A673 (cell line): ENCODE data around the gene FRMD4B. TPM values are rescaled to one million over a fixed set of nuclear protein-coding genes. Genes with fewer than 3 reads are reported as not detected.

Experiments used
- BruUV-seq: library from RNA; stranded (reverse); fragments of 400-500 nt; replicated peaks from 2 replicates; lab custom pipeline; 2021; lab: Mats Ljungman, UMichigan
- CTCF ChIA-PET: fragments of 300-600 bp; sonication (Branson Sonifier 250); formaldehyde crosslinking; loops from one replicate; lab custom pipeline; 2022; ENCODE audit warnings: antibody characterized with exemption; lab: Charles Lee
- POLR2A ChIA-PET: fragments of 300-600 bp; sonication (Branson Sonifier 250); formaldehyde crosslinking; loops from one replicate; lab custom pipeline; 2022; ENCODE audit warnings: antibody characterized with exemption; ENCODE audit not compliant: low non-redundant PET; lab: Charles Lee
- DNase-seq: peaks from one replicate; pipeline ENCODE4 v3.0.0-alpha.2; 2015; ENCODE audit warnings: low spot score
- H3K27ac ChIP-seq: fragments of 200-600 bp; sonication (generic); 2 replicates; pipeline ENCODE4 v1.5.1; 2016; ENCODE audit warnings: mixed run types, low read depth, mild to moderate bottlenecking, mixed read lengths, antibody characterized with exemption, low read length; ENCODE audit not compliant: poor library complexity, severe bottlenecking
- H3K27me3 ChIP-seq: fragments of 200-600 bp; sonication (generic); replicated peaks from 2 replicates; pipeline ENCODE4 v1.6.1; 2017; ENCODE audit warnings: mixed run types, low read depth, mild to moderate bottlenecking, mixed read lengths, antibody characterized with exemption, low read length; ENCODE audit not compliant: insufficient read depth, poor library complexity
- H3K36me3 ChIP-seq: fragments of 200-600 bp; sonication (generic); 2 replicates; pipeline ENCODE4 v1.6.1; 2016; ENCODE audit warnings: mixed run types, mild to moderate bottlenecking, mixed read lengths, antibody characterized with exemption, low read length; ENCODE audit not compliant: insufficient read depth, poor library complexity, severe bottlenecking
- H3K4me1 ChIP-seq: fragments of 200-600 bp; sonication (generic); 2 replicates; pipeline ENCODE4 v1.6.1; 2017; ENCODE audit warnings: mixed run types, mild to moderate bottlenecking, mixed read lengths, antibody characterized with exemption, low read length; ENCODE audit not compliant: insufficient read depth, poor library complexity, severe bottlenecking
- H3K4me3 ChIP-seq: fragments of 200-600 bp; sonication (generic); 2 replicates; pipeline ENCODE4 v1.5.1; 2016; ENCODE audit warnings: low read depth, mixed run types, mild to moderate bottlenecking, mixed read lengths, low read length; ENCODE audit not compliant: poor library complexity, severe bottlenecking
- H3K9me3 ChIP-seq: fragments of 200-600 bp; sonication (generic); 2 replicates; pipeline ENCODE4 v1.6.1; 2016; ENCODE audit warnings: mixed run types, low read depth, mild to moderate bottlenecking, mixed read lengths, antibody characterized with exemption, low read length; ENCODE audit not compliant: poor library complexity, severe bottlenecking
- EZH2 ChIP-seq: fragments of 200-600 bp; sonication (generic); IDR thresholded peaks from 2 replicates; pipeline ENCODE4 v1.6.1; 2017; ENCODE audit warnings: borderline replicate concordance, low read depth, mild to moderate bottlenecking, mixed read lengths, antibody characterized with exemption, low read length; ENCODE audit not compliant: poor library complexity, severe bottlenecking
- intact Hi-C: fragments of 100-400 bp; cut with micrococcal nuclease; formaldehyde crosslinking; loops from one replicate; pipeline ENCODE4 v1.10.0; 2022; ENCODE audit not compliant: unreplicated experiment
- total RNA-seq: library from RNA; stranded (reverse); gene quantifications from 2 replicates; pipeline ENCODE4 v1.2.3, GENCODE V29; 2021
- TF ChIP-seq, protein P1 (sequence below): fragments of 300-800, 200-600 bp; sonication (generic); conservative IDR thresholded peaks from 2 replicates; pipeline ENCODE4 v1.5.1; 2017; ENCODE audit warnings: low read depth, mild to moderate bottlenecking, antibody characterized with exemption, low read length, moderate library complexity, mixed read lengths

FRMD4B gene
- total RNA-seq, 1 experiment from 2014 or later = 0.21 TPM

DNA sequence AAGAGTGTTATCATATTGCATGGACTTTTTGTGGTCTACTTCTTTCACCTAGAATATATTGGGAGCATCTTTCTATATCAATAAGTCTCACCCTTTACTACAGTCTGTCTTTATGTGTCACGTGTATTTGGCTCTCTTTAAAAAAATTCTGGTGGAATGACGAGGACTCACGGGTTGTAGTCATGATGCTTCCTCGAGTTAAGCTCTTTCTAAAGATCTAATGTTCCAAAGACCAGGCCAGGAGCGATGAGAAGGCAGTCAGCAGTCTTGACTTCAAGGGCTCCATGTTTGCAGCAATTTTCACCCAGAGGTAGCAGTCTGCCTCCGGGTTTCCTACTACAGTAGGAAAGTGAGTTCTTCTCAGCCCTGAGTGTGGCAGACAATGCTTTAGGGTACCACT lies 88.9 kb downstream of the FRMD4B start:
- Histone ChIP-seq H3K27me3 (no peaks in the 10 kb centered on the region), H3K9me3 (no peaks in the 10 kb centered on the region), H3K4me3 (no peak overlapping the region), H3K27ac (no peak overlapping the region), H3K36me3 (no peaks in the 10 kb centered on the region), H3K4me1 (no peaks in the 10 kb centered on the region)
- no peak for DNase-seq
- BruUV-seq = no TSS peak
- TF ChIP-seq, protein P1, sequence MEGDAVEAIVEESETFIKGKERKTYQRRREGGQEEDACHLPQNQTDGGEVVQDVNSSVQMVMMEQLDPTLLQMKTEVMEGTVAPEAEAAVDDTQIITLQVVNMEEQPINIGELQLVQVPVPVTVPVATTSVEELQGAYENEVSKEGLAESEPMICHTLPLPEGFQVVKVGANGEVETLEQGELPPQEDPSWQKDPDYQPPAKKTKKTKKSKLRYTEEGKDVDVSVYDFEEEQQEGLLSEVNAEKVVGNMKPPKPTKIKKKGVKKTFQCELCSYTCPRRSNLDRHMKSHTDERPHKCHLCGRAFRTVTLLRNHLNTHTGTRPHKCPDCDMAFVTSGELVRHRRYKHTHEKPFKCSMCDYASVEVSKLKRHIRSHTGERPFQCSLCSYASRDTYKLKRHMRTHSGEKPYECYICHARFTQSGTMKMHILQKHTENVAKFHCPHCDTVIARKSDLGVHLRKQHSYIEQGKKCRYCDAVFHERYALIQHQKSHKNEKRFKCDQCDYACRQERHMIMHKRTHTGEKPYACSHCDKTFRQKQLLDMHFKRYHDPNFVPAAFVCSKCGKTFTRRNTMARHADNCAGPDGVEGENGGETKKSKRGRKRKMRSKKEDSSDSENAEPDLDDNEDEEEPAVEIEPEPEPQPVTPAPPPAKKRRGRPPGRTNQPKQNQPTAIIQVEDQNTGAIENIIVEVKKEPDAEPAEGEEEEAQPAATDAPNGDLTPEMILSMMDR = no peak
- no peak for TF ChIP-seq EZH2
- intact Hi-C loops = no loop called here
- ChIA-PET POLR2A (no interaction called here), CTCF (no interaction called here)

DNA sequence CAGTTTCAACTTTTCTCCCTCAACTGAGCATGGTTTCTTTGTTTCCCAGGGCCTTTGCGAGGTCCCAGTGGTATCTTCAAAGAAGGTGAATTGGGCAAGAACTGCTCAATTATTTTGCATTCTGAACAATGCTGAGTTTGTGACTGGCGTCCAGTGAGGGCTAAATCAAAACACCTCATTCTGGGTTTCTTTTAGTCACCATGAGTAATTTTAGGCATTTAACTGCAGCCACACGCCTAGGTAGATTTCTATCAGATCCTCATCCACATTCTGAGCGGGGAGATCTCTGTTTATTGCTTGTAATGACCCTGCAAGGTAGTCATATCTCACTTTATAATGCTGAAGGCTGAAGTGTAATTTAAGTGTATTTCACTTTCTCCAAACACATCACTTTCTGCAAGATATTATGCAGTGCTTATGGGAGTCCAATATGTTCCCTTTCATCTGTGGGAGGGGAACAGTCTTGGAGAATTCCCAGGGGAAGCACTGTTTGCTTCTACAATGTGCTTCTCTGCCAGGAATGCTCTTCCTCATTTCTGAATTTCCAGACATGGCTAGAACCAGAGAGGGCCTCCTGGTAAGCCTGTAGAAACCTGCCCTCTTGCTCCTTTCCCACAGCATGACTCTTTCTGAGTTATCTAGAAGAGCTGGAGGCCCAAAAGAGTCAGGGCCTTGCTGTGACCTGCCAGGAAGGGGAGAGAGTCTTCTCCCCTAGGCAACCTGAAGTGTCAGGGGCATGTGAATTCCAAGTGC lies 91.7 kb downstream of the FRMD4B start:
- CTCF ChIA-PET = no interaction called here
- no peaks in the 10 kb centered on the region for H3K4me1 ChIP-seq
- no peak overlapping the region for H3K4me3 ChIP-seq
- H3K27me3 ChIP-seq = no peaks in the 10 kb centered on the region
- no peak overlapping the region for H3K27ac ChIP-seq
- BruUV-seq = no TSS peak
- TF ChIP-seq, protein P1 = no peak
- no peak for TF ChIP-seq EZH2
- POLR2A ChIA-PET = no interaction called here
- H3K36me3 ChIP-seq = no peaks in the 10 kb centered on the region
- intact Hi-C loops = no loop called here
- DNase-seq = peak; percentile 4
- no peaks in the 10 kb centered on the region for H3K9me3 ChIP-seq

DNA sequence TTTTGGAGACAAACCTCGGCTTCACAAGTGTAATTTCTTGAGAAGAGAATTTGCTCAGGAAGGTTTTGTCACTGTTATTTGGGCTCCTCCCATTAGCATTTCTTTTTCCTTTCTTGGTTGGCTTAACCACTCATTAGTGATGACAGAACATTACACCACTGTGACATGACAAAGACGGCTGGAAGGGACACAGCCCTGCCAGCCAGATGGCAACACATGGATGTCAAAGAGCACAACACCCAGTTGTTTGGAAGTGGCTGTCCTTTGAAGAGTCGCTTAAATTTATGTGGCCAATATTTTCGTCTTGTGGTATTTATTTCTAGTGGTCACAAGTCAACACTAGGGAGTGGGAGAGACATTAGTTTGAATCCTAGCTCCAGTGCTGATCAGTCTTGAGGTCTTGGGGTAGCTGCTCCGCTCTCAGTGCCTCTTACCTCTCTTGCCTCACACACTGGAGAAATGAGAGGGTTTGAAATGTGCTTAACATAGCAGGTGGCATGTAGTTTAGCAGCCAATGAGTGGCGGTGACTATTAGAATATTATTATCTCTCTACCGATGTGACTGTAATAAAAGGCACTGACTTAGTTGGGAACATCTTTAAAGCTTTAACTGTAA lies 92.8 kb downstream of the FRMD4B start:
- Histone ChIP-seq H3K4me1 (no peaks in the 10 kb centered on the region), H3K9me3 (no peaks in the 10 kb centered on the region), H3K27me3 (no peaks in the 10 kb centered on the region), H3K4me3 (no peak overlapping the region), H3K27ac (no peak overlapping the region), H3K36me3 (no peaks in the 10 kb centered on the region)
- no peak for DNase-seq
- ChIA-PET CTCF (no interaction called here), POLR2A (no interaction called here)
- intact Hi-C loops = no loop called here
- TF ChIP-seq EZH2 = no peak
- TF ChIP-seq, protein P1 = no peak
- BruUV-seq = no TSS peak
